Inflammatory macrophage (primary cell): ENCODE results near the gene IMPA2.
A peak's percentile ranks its signal among the peaks of the same experiment; 100 is the strongest.
"Not testable (repeated sequence)": the region's sequence is repeated elsewhere in the genome, so short reads cannot be mapped to it uniquely, and the experiment has no call there.

ENCODE experiments used
- DNase-seq, 2 donors: peaks; one replicate each; pipeline ENCODE4 v3.0.0-alpha.2; 2020 to 2022
- total RNA-seq, 18 experiments: gene quantifications; one replicate each; lab custom pipeline; 2026; ENCODE audit warnings: mixed read lengths in 6 of 18, inconsistent platforms in 2 of 18; lab: John Stamatoyannopoulos, UW

Gene IMPA2
- total RNA-seq: 2.0 to 26.7 (median 10.6) reads per million in 18 experiments

- no peak for DNase-seq
These were observed at the start of gene IMPA2 for GRCh38 chr18:11981192-11981542. TSS of gene IMPA2 (plus strand) at chr18:11981507. CDS start at chr18:11981670, 163 bp downstream.

- no peak for DNase-seq
These were observed 48.9 kb upstream of the IMPA2 start for GRCh38 chr18:11932393-11932792.

- peak; percentile 78 to 81 for DNase-seq
These were observed 43.3 kb upstream of the IMPA2 start for GRCh38 chr18:11937874-11938478.

GRCh38 chr18:11940956-11941355 lies 40.4 kb upstream of the IMPA2 start:
- DNase-seq: no peak

GRCh38 chr18:11943551-11943950 lies 37.8 kb upstream of the IMPA2 start:
- DNase-seq: no peak

- no peak for DNase-seq
These were observed 37.1 kb upstream of the IMPA2 start for GRCh38 chr18:11944252-11944651.

GRCh38 chr18:11944786-11945185 lies 36.5 kb upstream of the IMPA2 start:
- DNase-seq: no peak

GRCh38 chr18:11945834-11946659 lies 35.3 kb upstream of the IMPA2 start:
- peak; percentile 58 to 76 for DNase-seq

GRCh38 chr18:11946756-11947155 lies 34.6 kb upstream of the IMPA2 start:
- DNase-seq: peak; percentile 3 to 29

GRCh38 chr18:11947214-11948191 lies 33.8 kb upstream of the IMPA2 start:
- peak; percentile 85 to 94 for DNase-seq

- DNase-seq: no peak
These were observed 32.3 kb upstream of the IMPA2 start for GRCh38 chr18:11948852-11949523.

- no peak for DNase-seq
These were observed 30.5 kb upstream of the IMPA2 start for GRCh38 chr18:11950824-11951223.

- DNase-seq: no peak
These were observed 29.9 kb upstream of the IMPA2 start for GRCh38 chr18:11951390-11951851.

GRCh38 chr18:11953113-11953512 lies 28.2 kb upstream of the IMPA2 start:
- DNase-seq: no peak

- DNase-seq: no peak
These were observed 25.9 kb upstream of the IMPA2 start for GRCh38 chr18:11955239-11956029.

- no peak for DNase-seq
These were observed 24.7 kb upstream of the IMPA2 start for GRCh38 chr18:11956371-11957308.

GRCh38 chr18:11957636-11958035 lies 23.7 kb upstream of the IMPA2 start:
- no peak for DNase-seq

- not testable (repeated sequence) for DNase-seq
These were observed 21.7 kb upstream of the IMPA2 start for GRCh38 chr18:11959651-11960050.

GRCh38 chr18:11960743-11961380 lies 20.4 kb upstream of the IMPA2 start:
- no peak for DNase-seq

GRCh38 chr18:11962597-11962996 lies 18.7 kb upstream of the IMPA2 start:
- no peak for DNase-seq
